GM23338 (cell line): ENCODE measurements around the gene ZNF716. TPM values are rescaled to one million over a fixed set of nuclear protein-coding genes. Genes with fewer than 3 reads are reported as not detected.

ENCODE experiments used
- ATAC-seq: fragments of 200-7000 bp; cut with Tn5 transposase; 3 replicates; pipeline ENCODE4 v1.9.1; 2020
- DNase-seq: peaks from one replicate; pipeline ENCODE4 v3.0.0-alpha.2; 2015; ENCODE audit warnings: low spot score
- H2AFZ ChIP-seq: fragments of 200-600 bp; sonication (generic); 2 replicates; pipeline ENCODE4 v1.8.0; 2016; ENCODE audit warnings: antibody characterized with exemption, mild to moderate bottlenecking, moderate library complexity
- H3F3A ChIP-seq: fragments of 200-600 bp; sonication (generic); replicated peaks from 2 replicates; pipeline ENCODE4 v1.8.0; 2017; ENCODE audit warnings: antibody characterized with exemption, mixed run types, low read depth
- H3K27ac ChIP-seq: fragments of 200-600 bp; sonication (generic); 2 replicates; pipeline ENCODE4 v1.6.1; 2016; ENCODE audit warnings: low read depth
- H3K27me3 ChIP-seq: fragments of 200-600 bp; sonication (generic); 2 replicates; pipeline ENCODE4 v1.8.0; 2016; ENCODE audit warnings: mild to moderate bottlenecking, mixed run types, moderate library complexity; ENCODE audit not compliant: insufficient read depth
- H3K36me3 ChIP-seq: fragments of 200-600 bp; sonication (generic); 2 replicates; pipeline ENCODE4 v1.8.0; 2016; ENCODE audit warnings: mild to moderate bottlenecking; ENCODE audit not compliant: insufficient read depth
- H3K4me1 ChIP-seq: fragments of 200-600 bp; sonication (generic); 2 replicates; pipeline ENCODE4 v1.8.0; 2016; ENCODE audit warnings: mild to moderate bottlenecking, moderate library complexity; ENCODE audit not compliant: insufficient read depth
- H3K4me2 ChIP-seq: fragments of 200-600 bp; sonication (generic); 2 replicates; pipeline ENCODE4 v1.7.1; 2017; ENCODE audit warnings: mixed run types
- H3K4me3 ChIP-seq: fragments of 200-600 bp; sonication (generic); 2 replicates; pipeline ENCODE4 v1.6.1; 2016; ENCODE audit warnings: mixed run types
- H3K79me2 ChIP-seq: fragments of 200-600 bp; sonication (generic); replicated peaks from 2 replicates; pipeline ENCODE4 v1.8.0; 2017; ENCODE audit warnings: mild to moderate bottlenecking; ENCODE audit not compliant: insufficient read depth
- H3K9me2 ChIP-seq: fragments of 200-600 bp; sonication (generic); 2 replicates; pipeline ENCODE4 v1.8.0; 2017; ENCODE audit not compliant: insufficient read depth
- H4K20me1 ChIP-seq: fragments of 200-600 bp; sonication (generic); replicated peaks from 2 replicates; pipeline ENCODE4 v1.8.0; 2017; ENCODE audit warnings: mild to moderate bottlenecking; ENCODE audit not compliant: insufficient read depth
- H3K27ac Mint-ChIP-seq: 2 replicates; pipeline ENCODE4 v1.8.0; 2020; ENCODE audit warnings: inconsistent platforms, mild to moderate bottlenecking, moderate library complexity, mixed read lengths
- H3K27me3 Mint-ChIP-seq: 3 replicates; pipeline ENCODE4 v1.8.0; 2022; ENCODE audit warnings: low read depth, mild to moderate bottlenecking, moderate library complexity, mixed read lengths, inconsistent platforms; ENCODE audit not compliant: insufficient read depth, poor library complexity
- H3K36me3 Mint-ChIP-seq: 3 replicates; pipeline ENCODE4 v1.8.0; 2021; ENCODE audit warnings: low read depth, mild to moderate bottlenecking, inconsistent platforms, moderate library complexity, mixed read lengths
- H3K4me1 Mint-ChIP-seq: 3 replicates; pipeline ENCODE4 v1.8.0; 2020; ENCODE audit warnings: mild to moderate bottlenecking, inconsistent platforms, mixed read lengths
- H3K4me3 Mint-ChIP-seq: 3 replicates; pipeline ENCODE4 v1.8.0; 2021; ENCODE audit warnings: moderate library complexity, mild to moderate bottlenecking, inconsistent platforms, mixed read lengths
- H3K9me3 Mint-ChIP-seq: 3 replicates; pipeline ENCODE4 v1.8.0; 2020; ENCODE audit warnings: moderate library complexity, mild to moderate bottlenecking, inconsistent platforms, mixed read lengths
- CREB1 ChIP-seq: fragments of 250-450 bp; sonication (Bioruptor Pico); IDR thresholded peaks from 2 replicates; pipeline ENCODE4 v1.5.0; 2020; ENCODE audit warnings: low read depth, mild to moderate bottlenecking, moderate library complexity
- ETS1 ChIP-seq: IDR thresholded peaks from 2 replicates; pipeline ENCODE4 v1.6.1; 2016; ENCODE audit warnings: antibody characterized with exemption
- EZH2 ChIP-seq: fragments of 200-600 bp; sonication (generic); IDR thresholded peaks from one replicate; pipeline ENCODE4 v1.8.0; 2017; ENCODE audit warnings: antibody characterized with exemption, mild to moderate bottlenecking, low read depth; ENCODE audit not compliant: unreplicated experiment
- EZH2phosphoT487 ChIP-seq: fragments of 200-600 bp; sonication (generic); IDR thresholded peaks from one replicate; pipeline ENCODE4 v1.8.1; 2018; ENCODE audit warnings: antibody characterized with exemption; ENCODE audit not compliant: unreplicated experiment
- JUNB ChIP-seq: IDR thresholded peaks from one replicate; pipeline ENCODE4 v1.6.1; 2016; ENCODE audit warnings: antibody characterized with exemption; ENCODE audit not compliant: unreplicated experiment
- NANOG ChIP-seq: IDR thresholded peaks from 2 replicates; pipeline ENCODE4 v1.6.1; 2016; ENCODE audit warnings: antibody characterized with exemption, borderline replicate concordance
- POLR2AphosphoS5 ChIP-seq: IDR thresholded peaks from 2 replicates; pipeline ENCODE4 v1.6.1; 2016; ENCODE audit warnings: antibody characterized with exemption, low read depth
- REST ChIP-seq: IDR thresholded peaks from one replicate; pipeline ENCODE4 v1.6.1; 2018; ENCODE audit warnings: antibody characterized with exemption; ENCODE audit not compliant: unreplicated experiment
- ZNF114 ChIP-seq: fragments of 250-450 bp; sonication (Bioruptor Pico); IDR thresholded peaks from 2 replicates; pipeline ENCODE4 v1.5.0; 2020; ENCODE audit warnings: mild to moderate bottlenecking, moderate library complexity
- ZNF331 ChIP-seq: fragments of 250-450 bp; sonication (Bioruptor Pico); IDR thresholded peaks from 2 replicates; pipeline ENCODE4 v1.5.0; 2020; ENCODE audit warnings: low read depth, mild to moderate bottlenecking, moderate library complexity
- ZNF462 ChIP-seq: fragments of 250-450 bp; sonication (Bioruptor Pico); IDR thresholded peaks from 2 replicates; pipeline ENCODE4 v1.5.0; 2020; ENCODE audit warnings: mild to moderate bottlenecking, moderate library complexity
- polyA plus RNA-seq: library from polyadenylated mRNA; unstranded; fragments of >200 nt; fragmentation: Nextera tagmentation; extraction: Ambion mirVana; gene quantifications from 2 replicates; pipeline ENCODE4 v1.2.1, GENCODE V29; 2016
- total RNA-seq: library from RNA; depleted of rRNA; stranded (reverse); fragments of >200 nt; shearing (Covaris generic); gene quantifications from 2 replicates; pipeline ENCODE4 v1.2.3, GENCODE V29; 2014

The ZNF716 gene
- total and polyA plus RNA-seq, 2 experiments from 2014 or later = not detected

DNA sequence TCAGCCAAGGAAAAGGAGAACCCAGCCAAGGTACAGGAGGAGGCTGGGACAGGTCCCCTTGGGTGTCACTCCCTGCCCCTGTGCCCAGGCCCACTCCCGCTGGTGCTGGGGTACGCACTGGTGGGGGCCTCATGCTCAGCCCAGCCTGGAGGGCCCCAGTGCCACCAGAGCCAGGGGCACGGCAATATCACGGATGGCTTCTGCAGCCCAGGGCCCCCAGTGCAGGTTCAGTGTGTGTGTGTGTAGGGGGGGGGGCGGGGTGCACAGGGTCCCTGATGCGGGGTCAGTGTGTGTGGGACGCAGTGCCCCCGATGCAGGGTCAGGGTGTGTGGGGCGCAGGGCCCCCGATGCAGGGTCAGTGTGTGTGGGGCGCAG, 23.4 kb upstream of the ZNF716 start (continued):
- TF ChIP-seq REST = no peak
- no peak for TF ChIP-seq JUNB
- TF ChIP-seq ZNF331 (CRISPR knock-in tag) = no peak
- TF ChIP-seq POLR2AphosphoS5 = no peak
- no peak for TF ChIP-seq NANOG

DNA sequence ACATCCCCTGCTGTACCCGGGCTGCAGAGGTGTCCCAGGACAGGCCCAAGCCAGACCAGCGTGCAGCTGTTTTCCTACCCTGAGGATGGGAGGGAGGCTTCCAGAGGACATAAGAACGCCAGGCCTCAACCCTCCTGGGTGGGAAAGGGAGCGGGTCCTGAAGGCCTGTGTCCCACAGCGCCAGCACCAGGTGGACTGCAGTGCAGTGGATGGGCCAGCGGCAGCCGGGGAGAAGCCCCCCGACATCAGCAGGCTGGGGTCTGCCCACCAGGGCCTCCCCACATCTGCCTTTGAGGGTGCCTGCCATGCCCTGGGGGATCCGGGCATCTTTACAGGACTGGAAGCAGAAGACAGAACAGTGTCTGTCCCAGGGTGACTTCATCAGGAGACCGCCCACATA, 22.8 kb upstream of the ZNF716 start:
- H3K4me2 ChIP-seq = no peak overlapping the region
- no peaks in the 10 kb centered on the region for H4K20me1 ChIP-seq
- ATAC-seq = no peak
- peaks cover under 1% of the 10 kb centered on the region for H3K27me3 Mint-ChIP-seq
- H3K4me1 Mint-ChIP-seq = no peaks in the 10 kb centered on the region
- peaks cover 6% of the 10 kb centered on the region for H3K36me3 ChIP-seq
- H3K36me3 Mint-ChIP-seq = peaks cover 34% of the 10 kb centered on the region
- no peaks in the 10 kb centered on the region for H3K79me2 ChIP-seq
- H3K9me3 Mint-ChIP-seq = peaks cover 85% of the 10 kb centered on the region
- no peak overlapping the region for H3K4me3 Mint-ChIP-seq
- no peaks in the 10 kb centered on the region for H3K9me2 ChIP-seq
- no peak for DNase-seq
- H3K27ac Mint-ChIP-seq = no peak overlapping the region
- no peak overlapping the region for H3K4me3 ChIP-seq
- H3K4me1 ChIP-seq = no peaks in the 10 kb centered on the region
- H3F3A ChIP-seq = no peaks in the 10 kb centered on the region
- TF ChIP-seq REST (no peak), EZH2phosphoT487 (no peak), ZNF331 (CRISPR knock-in tag) (no peak), ZNF462 (no peak), NANOG (no peak), ETS1 (no peak), EZH2 (no peak), CREB1 (CRISPR knock-in tag) (no peak), ZNF114 (CRISPR knock-in tag) (no peak)
- no peak overlapping the region for H3K27ac ChIP-seq
- no peaks in the 10 kb centered on the region for H3K27me3 ChIP-seq
- H2AFZ ChIP-seq = no peak overlapping the region
